Right cardiac atrium (tissue), 5 donors: ENCODE measurements around the gene MAG. TPM values are rescaled to one million over a fixed set of nuclear protein-coding genes. Genes with fewer than 3 reads are reported as not detected.

Experiments used
- ATAC-seq, 2 donors: fragments of 200-7000 bp; cut with Tn5 transposase; one replicate each; pipeline versions ENCODE4 v1.8.0 to v1.9.1; 2020; ENCODE audit warnings: moderate library complexity in 2 of 2, mild to moderate bottlenecking in 1 of 2
- DNase-seq, 3 donors: peaks; one replicate each; pipeline ENCODE4 v3.0.0-alpha.2; 2020
- H3K27ac ChIP-seq: one replicate; pipeline ENCODE4 v1.5.1; 2013; ENCODE audit warnings: mild to moderate bottlenecking, low read length, control low read depth, moderate library complexity
- H3K27me3 ChIP-seq: one replicate; pipeline ENCODE4 v1.6.1; 2013; ENCODE audit not compliant: control insufficient read depth, insufficient read depth
- H3K4me1 ChIP-seq: one replicate; pipeline ENCODE4 v1.6.1; 2013; ENCODE audit warnings: low read length; ENCODE audit not compliant: control insufficient read depth, insufficient read depth
- H3K4me3 ChIP-seq: one replicate; pipeline ENCODE4 v1.5.1; 2013; ENCODE audit warnings: low read length, control low read depth
- H3K9me3 ChIP-seq: one replicate; pipeline ENCODE4 v1.6.1; 2013; ENCODE audit warnings: low read length; ENCODE audit not compliant: control insufficient read depth
- whole genome bisulfite sequencing: extraction: QIAGEN DNeasy Blood & Tissue Kit; methylation state at CpG from one replicate; pipeline ENCODE4 v1.1.7; 2013; 5-methylcytosine and 5-hydroxymethylcytosine counted together
- intact Hi-C, 4 donors: fragments of 100-400 bp; cut with DNase I; formaldehyde crosslinking; loops; one replicate each; pipeline versions ENCODE4 v1.11.0 to v1.14.0; 2022 to 2023
- polyA plus RNA-seq: library from polyadenylated mRNA; stranded (reverse); fragments of 200-250 nt; gene quantifications from one replicate; pipeline ENCODE4 v1.2.3, GENCODE V29; 2013
- total RNA-seq, 4 donors: library from RNA; stranded (reverse); fragmentation: NEBNext Ultra II Directional; extraction: Animal tissue kit (Norgen Biotek cat#: 25700); gene quantifications; one replicate each; pipeline ENCODE4 v1.2.1, GENCODE V29; 2021
- donor health status: healthy with polysubstance abuse.
- donor health status: DM: no; HTN: yes; CAD: no.
- donor health status: DM: no; HTN: no; CAD: no.
- donor health status: DM: no; HTN: yes; CAD: no; lungs with severe emphysema.
- donor health status: DM: yes; HTN: yes; CAD: no.

Gene MAG
- total and polyA plus RNA-seq, 5 donors, result 1.3 TPM; not detected in 4

- Histone ChIP-seq H3K4me3 (no peak overlapping the region), H3K4me1 (peaks cover 3% of the 10 kb centered on the region), H3K27ac (peak overlapping the region; percentile 39), H3K27me3 (no peaks in the 10 kb centered on the region), H3K9me3 (no peaks in the 10 kb centered on the region)
- ATAC-seq (peak; percentile 66 to 91), DNase-seq (peak in 2 of 3 donors; percentile 56 to 62)
- 87% methylated on average over 17 of the region's 17 CpGs for WGBS
- intact Hi-C loops, result loop anchor here in 1 of 4 donors (10.0 kb wide), 1 partner anchor 100 kb away; the partner anchor contains the start of gene FXYD5
Observed at GRCh38 chr19:35254341-35255297, 37.3 kb upstream of the MAG start.

- intact Hi-C loops, result loop anchor here in 1 of 4 donors (10.0 kb wide), 1 partner anchor 102 kb away; the partner anchor contains the start of gene FXYD5
- DNase-seq (no peak), ATAC-seq (no peak)
- 54% methylated on average over 2 of the region's 2 CpGs for WGBS
- peaks cover 3% of the 10 kb centered on the region for H3K4me1 ChIP-seq
- H3K4me3 ChIP-seq, result no peak overlapping the region
- no peaks in the 10 kb centered on the region for H3K9me3 ChIP-seq
- no peaks in the 10 kb centered on the region for H3K27me3 ChIP-seq
- no peak overlapping the region for H3K27ac ChIP-seq
Observed at GRCh38 chr19:35256566-35256965, 35.4 kb upstream of the MAG start.

- intact Hi-C loops, result loop anchor here in 1 of 4 donors (10.0 kb wide), 1 partner anchor 102 kb away; the partner anchor contains the start of gene FXYD5
- DNase-seq (peak in 1 of 3 donors; percentile 40), ATAC-seq (no peak)
- no peaks in the 10 kb centered on the region for H3K9me3 ChIP-seq
- H3K4me1 ChIP-seq, result peaks cover 3% of the 10 kb centered on the region
- WGBS, result 66% methylated on average over 9 of the region's 9 CpGs
- no peaks in the 10 kb centered on the region for H3K27me3 ChIP-seq
- no peak overlapping the region for H3K4me3 ChIP-seq
- no peak overlapping the region for H3K27ac ChIP-seq
Observed at GRCh38 chr19:35257113-35257461, 34.9 kb upstream of the MAG start.

GRCh38 chr19:35260694-35261304 is 31.2 kb upstream of the MAG start:
- Histone ChIP-seq H3K4me3 (no peak overlapping the region), H3K9me3 (no peaks in the 10 kb centered on the region), H3K4me1 (no peaks in the 10 kb centered on the region), H3K27me3 (no peaks in the 10 kb centered on the region), H3K27ac (no peak overlapping the region)
- WGBS, result 77% methylated on average over 10 of the region's 10 CpGs
- peak in 1 of 3 donors; percentile 8 for DNase-seq
- intact Hi-C loops, result no loop called here
- no peak for ATAC-seq

- 67% methylated on average over 12 of the region's 12 CpGs for WGBS
- Histone ChIP-seq H3K27ac (no peak overlapping the region), H3K27me3 (no peaks in the 10 kb centered on the region), H3K4me1 (peaks cover under 1% of the 10 kb centered on the region), H3K4me3 (no peak overlapping the region), H3K9me3 (no peaks in the 10 kb centered on the region)
- DNase-seq (peak in 1 of 3 donors; percentile 8), ATAC-seq (no peak)
- intact Hi-C loops, result no loop called here
Observed at GRCh38 chr19:35261356-35262100, 30.4 kb upstream of the MAG start.

- Histone ChIP-seq H3K4me1 (peaks cover 2% of the 10 kb centered on the region), H3K27ac (no peak overlapping the region), H3K9me3 (no peaks in the 10 kb centered on the region), H3K27me3 (no peaks in the 10 kb centered on the region), H3K4me3 (no peak overlapping the region)
- WGBS, result 65% methylated on average over 17 of the region's 17 CpGs
- DNase-seq, result peak in 2 of 3 donors; percentile 14 to 59
- peak in 1 of 2 donors; percentile 12 for ATAC-seq
- intact Hi-C loops, result no loop called here
Observed at GRCh38 chr19:35262101-35262761, 29.7 kb upstream of the MAG start.

DNA sequence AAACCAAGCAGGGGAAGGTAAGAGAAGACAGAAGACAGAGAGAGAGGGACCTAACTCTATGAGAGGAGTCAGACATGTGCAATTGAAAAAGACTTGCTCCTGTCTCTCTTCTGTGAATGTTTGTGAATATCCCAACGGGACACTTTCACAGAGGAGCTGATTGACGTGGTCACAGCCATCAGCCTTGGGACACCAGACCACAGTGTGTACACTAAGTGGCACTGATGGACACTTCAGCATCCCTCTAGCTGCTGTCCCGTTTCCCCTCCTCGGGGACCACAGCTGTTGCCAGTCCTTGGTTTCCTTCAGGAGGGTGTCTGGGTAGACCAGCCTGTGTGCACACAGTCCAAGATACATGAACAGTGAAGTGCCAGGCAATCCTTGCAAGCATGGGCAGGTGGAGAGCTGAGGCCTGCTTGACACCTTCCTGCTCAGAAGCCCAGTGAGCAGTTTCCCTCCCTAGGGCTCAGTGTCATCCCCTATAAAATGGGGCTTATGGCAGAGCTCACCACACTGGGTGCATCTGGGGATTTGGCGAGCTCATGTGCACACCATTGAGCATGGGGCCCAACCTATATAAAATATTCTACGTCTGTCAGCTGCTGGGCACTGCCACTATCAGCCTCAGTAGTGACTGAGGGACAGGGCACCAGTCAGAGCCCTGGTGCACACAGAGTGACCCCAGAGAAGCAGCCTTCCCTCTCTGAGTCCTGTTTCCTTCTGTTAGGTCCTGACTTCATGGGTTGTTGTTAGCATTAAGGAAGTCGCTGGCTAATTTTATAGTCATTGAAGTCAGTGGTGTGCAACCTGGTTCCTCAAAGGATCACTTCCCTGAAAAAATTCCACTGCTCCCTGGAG is 27.5 kb upstream of the MAG start:
- no peak for ATAC-seq
- H3K27me3 ChIP-seq, result no peaks in the 10 kb centered on the region
- peak in 2 of 3 donors; percentile 8 to 18 for DNase-seq
- H3K27ac ChIP-seq, result no peak overlapping the region
- WGBS, result 64% methylated on average over 7 of the region's 7 CpGs
- intact Hi-C loops, result no loop called here
- no peak overlapping the region for H3K4me3 ChIP-seq
- H3K9me3 ChIP-seq, result no peaks in the 10 kb centered on the region
- peaks cover 2% of the 10 kb centered on the region for H3K4me1 ChIP-seq

- intact Hi-C loops, result no loop called here
- H3K27me3 ChIP-seq, result no peaks in the 10 kb centered on the region
- no peak overlapping the region for H3K27ac ChIP-seq
- DNase-seq (peak in 2 of 3 donors; percentile 9 to 39), ATAC-seq (no peak)
- WGBS, result 41% methylated on average over 6 of the region's 6 CpGs
- no peak overlapping the region for H3K4me3 ChIP-seq
- peaks cover 2% of the 10 kb centered on the region for H3K4me1 ChIP-seq
- H3K9me3 ChIP-seq, result no peaks in the 10 kb centered on the region
Observed at GRCh38 chr19:35265126-35265899, 26.6 kb upstream of the MAG start.

DNA sequence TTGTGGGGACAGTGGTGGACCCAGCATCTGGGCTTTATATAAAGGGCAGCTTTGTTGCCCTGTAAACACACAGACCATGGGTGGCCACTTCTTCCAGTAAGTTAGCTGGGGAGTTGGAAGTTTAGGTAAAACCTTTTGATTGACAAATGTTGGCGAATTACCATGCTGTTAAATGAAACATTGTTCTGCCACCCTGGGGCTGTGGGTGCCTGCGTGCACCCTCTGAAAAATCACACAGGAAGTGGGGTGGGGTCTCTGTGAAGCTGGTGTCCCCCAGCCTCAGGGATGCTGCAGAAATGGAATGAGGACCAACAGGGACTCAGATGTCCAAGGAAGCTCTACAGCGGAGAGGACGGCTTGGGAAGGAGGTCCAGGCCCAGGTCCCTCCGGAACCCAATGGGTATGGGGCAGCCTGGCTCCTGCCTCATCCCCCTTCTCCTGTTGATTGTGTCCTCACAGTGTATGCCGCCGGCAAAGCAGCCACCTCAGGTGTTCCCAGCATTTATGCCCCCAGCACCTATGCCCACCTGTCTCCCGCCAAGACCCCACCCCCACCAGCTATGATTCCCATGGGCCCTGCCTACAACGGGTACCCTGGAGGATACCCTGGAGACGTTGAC is 26.0 kb upstream of the MAG start:
- WGBS, result 83% methylated on average over 10 of the region's 10 CpGs
- intact Hi-C loops, result no loop called here

More for the DNA sequence above, 26.0 kb upstream of the MAG start:
- ATAC-seq (no peak), DNase-seq (peak in 2 of 3 donors; percentile 11 to 61)
- Histone ChIP-seq H3K4me1 (peaks cover 2% of the 10 kb centered on the region), H3K27ac (no peak overlapping the region), H3K9me3 (no peaks in the 10 kb centered on the region), H3K4me3 (no peak overlapping the region), H3K27me3 (no peaks in the 10 kb centered on the region)
